Gastrocnemius medialis (tissue), 4 donors: Measurements from ENCODE around the gene DYNC2I2. TPM values are rescaled to one million over a fixed set of nuclear protein-coding genes. Genes with fewer than 3 reads are reported as not detected.

ENCODE experiments used
- ATAC-seq, 2 donors: fragments of 150-250 bp; one replicate each; pipeline ENCODE4 v1.9.1; 2016
- DNase-seq, 2 donors: peaks; one replicate each; pipeline ENCODE4 v3.0.0-alpha.2; 2019
- H3K27ac ChIP-seq, 4 donors: fragments of 200-600 bp; sonication (generic); 1 replicate in 1 of 4; 2 replicates in 3 of 4; pipeline ENCODE4 v1.5.1; 2016 to 2018; ENCODE audit warnings: mild to moderate bottlenecking in 2 of 4, moderate library complexity in 1 of 4
- H3K27me3 ChIP-seq, 3 donors: fragments of 200-600 bp; sonication (generic) in 2 of 3; 1 replicate in 1 of 3; 2 replicates in 2 of 3; pipeline versions ENCODE4 v1.5.1 to v1.6.0; 2016 to 2019; ENCODE audit warnings: mild to moderate bottlenecking in 1 of 3, moderate library complexity in 1 of 3
- H3K36me3 ChIP-seq, 2 donors: fragments of 200-600 bp; sonication (generic) in 1 of 2; one replicate each; pipeline ENCODE4 v1.5.1; 2017 to 2018
- H3K4me1 ChIP-seq, 2 donors: fragments of 200-600 bp; sonication (generic) in 1 of 2; one replicate each; pipeline ENCODE4 v1.5.1; 2016 to 2017; ENCODE audit warnings: mild to moderate bottlenecking in 2 of 2
- H3K4me3 ChIP-seq, 4 donors: fragments of 200-600 bp; sonication (generic) in 3 of 4; 1 replicate in 1 of 4; 2 replicates in 3 of 4; pipeline ENCODE4 v1.5.1; 2016 to 2019; ENCODE audit warnings: mild to moderate bottlenecking in 2 of 4
- H3K9me3 ChIP-seq, 3 donors: fragments of 200-600 bp; sonication (generic) in 2 of 3; 1 replicate in 1 of 3; 2 replicates in 2 of 3; pipeline ENCODE4 v1.5.1; 2016 to 2019
- POLR2A ChIP-seq, 2 donors: fragments of 450-650 bp; IDR thresholded peaks; one replicate each; pipeline ENCODE4 v1.6.1; 2017; ENCODE audit warnings: antibody characterized with exemption in 2 of 2, mild to moderate bottlenecking in 2 of 2, moderate library complexity in 2 of 2
- in situ Hi-C, 4 donors: fragments of 200-750 bp; cut with MboI; loops; one replicate each; pipeline versions ENCODE4 v1.15.0 to v1.8.0; 2017; ENCODE audit warnings: low sequenced_read_pairs in 4 of 4
- intact Hi-C: fragments of 100-400 bp; cut with DNase I; formaldehyde crosslinking; loops from one replicate; pipeline ENCODE4 v1.15.1; 2023; ENCODE audit warnings: low total_unique reads
- total RNA-seq, 4 donors: library from RNA; depleted of rRNA; stranded (reverse); fragments of >200 nt; gene quantifications; one replicate each; pipeline versions ENCODE4 v1.1.0 to v1.2.3, GENCODE V29; 2016
- TF ChIP-seq, protein P1 (sequence below), 5 experiments: fragments of 450-650 bp in 3 of 5; fragments of 200-600 bp in 2 of 5; sonication (generic) in 2 of 5; IDR thresholded peaks in 4 of 5; conservative IDR thresholded peaks in 1 of 5; 1 replicate in 4 of 5; 2 replicates in 1 of 5; pipeline ENCODE4 v1.5.1; 2016 to 2019; ENCODE audit warnings: antibody characterized with exemption in 5 of 5, mild to moderate bottlenecking in 3 of 5, moderate library complexity in 3 of 5

Gene DYNC2I2
- total RNA-seq, 4 donors from 2014 or later = 11.4 to 29.1 (median 21.1) TPM

DNA sequence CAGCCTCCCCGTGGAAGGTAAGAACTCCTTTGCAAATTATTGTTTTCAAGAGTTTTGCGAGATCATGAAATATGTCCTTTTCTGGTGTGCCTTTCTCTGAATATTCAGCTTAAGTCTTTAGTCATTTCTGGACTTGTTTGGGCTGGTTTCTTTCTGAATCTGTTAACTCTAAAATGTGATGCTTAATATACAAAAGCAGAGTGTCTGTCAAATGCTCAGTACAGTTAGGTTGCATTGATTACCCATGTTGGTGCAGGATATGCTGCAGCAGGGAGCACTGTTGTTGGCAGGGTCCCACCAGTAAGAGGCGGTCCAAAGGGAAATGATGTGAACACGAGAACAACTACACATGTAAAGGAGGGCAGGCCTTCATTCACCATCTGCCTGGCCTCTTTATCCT, 56.5 kb downstream of the DYNC2I2 start:
- no peaks in the 10 kb centered on the region for H3K4me1 ChIP-seq
- peaks cover 0 to 72% of the 10 kb centered on the region in 2 donors for H3K36me3 ChIP-seq
- ATAC-seq (no peak), DNase-seq (no peak)
- in situ Hi-C loops = no loop called here
- H3K4me3 ChIP-seq = no peak overlapping the region
- no peak overlapping the region for H3K27ac ChIP-seq
- H3K27me3 ChIP-seq = no peaks in the 10 kb centered on the region
- no peaks in the 10 kb centered on the region for H3K9me3 ChIP-seq
- TF ChIP-seq, protein P1, sequence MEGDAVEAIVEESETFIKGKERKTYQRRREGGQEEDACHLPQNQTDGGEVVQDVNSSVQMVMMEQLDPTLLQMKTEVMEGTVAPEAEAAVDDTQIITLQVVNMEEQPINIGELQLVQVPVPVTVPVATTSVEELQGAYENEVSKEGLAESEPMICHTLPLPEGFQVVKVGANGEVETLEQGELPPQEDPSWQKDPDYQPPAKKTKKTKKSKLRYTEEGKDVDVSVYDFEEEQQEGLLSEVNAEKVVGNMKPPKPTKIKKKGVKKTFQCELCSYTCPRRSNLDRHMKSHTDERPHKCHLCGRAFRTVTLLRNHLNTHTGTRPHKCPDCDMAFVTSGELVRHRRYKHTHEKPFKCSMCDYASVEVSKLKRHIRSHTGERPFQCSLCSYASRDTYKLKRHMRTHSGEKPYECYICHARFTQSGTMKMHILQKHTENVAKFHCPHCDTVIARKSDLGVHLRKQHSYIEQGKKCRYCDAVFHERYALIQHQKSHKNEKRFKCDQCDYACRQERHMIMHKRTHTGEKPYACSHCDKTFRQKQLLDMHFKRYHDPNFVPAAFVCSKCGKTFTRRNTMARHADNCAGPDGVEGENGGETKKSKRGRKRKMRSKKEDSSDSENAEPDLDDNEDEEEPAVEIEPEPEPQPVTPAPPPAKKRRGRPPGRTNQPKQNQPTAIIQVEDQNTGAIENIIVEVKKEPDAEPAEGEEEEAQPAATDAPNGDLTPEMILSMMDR (IDR thresholded peaks at IDR 0.05 in 4 of 5, conservative IDR thresholded peaks at IDR 0.05 in 1 of 5) = no peak
- TF ChIP-seq POLR2A (IDR thresholded peaks at IDR 0.05) = no peak
- intact Hi-C loops = no loop called here

DNA sequence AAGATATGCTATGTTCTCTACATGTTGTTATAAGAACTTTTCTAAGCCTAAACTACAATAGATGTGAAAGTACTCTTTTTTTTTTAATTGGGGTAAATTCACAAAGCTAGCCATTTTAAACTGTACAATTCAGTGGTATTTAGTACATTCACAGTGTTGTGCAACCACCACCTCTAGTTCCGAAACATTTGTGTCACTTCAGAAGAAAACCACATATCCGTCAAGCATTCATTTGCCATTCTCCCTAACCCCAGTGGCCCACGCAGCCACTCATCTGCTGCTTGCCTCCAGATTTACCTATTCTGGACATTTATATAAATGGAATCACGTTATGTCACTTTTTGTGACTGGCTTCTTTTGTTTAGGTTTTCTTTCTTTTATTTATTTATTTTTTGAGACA, 61.2 kb downstream of the DYNC2I2 start:
- Histone ChIP-seq H3K27me3 (no peaks in the 10 kb centered on the region), H3K36me3 (peaks cover 0 to 87% of the 10 kb centered on the region in 2 donors), H3K9me3 (no peaks in the 10 kb centered on the region), H3K27ac (no peak overlapping the region), H3K4me1 (no peaks in the 10 kb centered on the region), H3K4me3 (no peak overlapping the region)
- no peak for ATAC-seq
- in situ Hi-C loops = no loop called here
- TF ChIP-seq, protein P1 (IDR thresholded peaks at IDR 0.05 in 4 of 5, conservative IDR thresholded peaks at IDR 0.05 in 1 of 5) = no peak
- TF ChIP-seq POLR2A (IDR thresholded peaks at IDR 0.05) = no peak
- DNase-seq = no peak
- intact Hi-C loops = no loop called here

DNA sequence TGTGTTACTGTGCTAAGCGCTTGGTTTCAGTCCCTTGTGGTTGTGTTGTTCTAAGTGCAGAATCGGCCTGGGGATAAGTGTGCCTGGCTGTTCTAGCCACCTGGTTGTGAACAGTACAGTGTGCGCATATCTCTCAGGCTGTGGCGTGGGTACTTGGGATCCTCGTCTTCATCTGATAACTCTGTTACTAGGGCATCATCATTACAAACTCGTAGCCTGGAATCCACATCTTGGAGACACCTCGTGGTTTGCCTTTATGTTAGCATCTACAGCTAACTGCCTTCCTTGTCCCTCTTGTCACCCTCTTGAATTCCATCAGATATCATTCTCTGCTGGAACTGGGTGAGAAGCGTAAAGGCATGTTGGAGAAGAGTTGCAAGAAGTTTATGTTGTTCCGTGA, 62.8 kb downstream of the DYNC2I2 start:
- Histone ChIP-seq H3K9me3 (no peaks in the 10 kb centered on the region), H3K36me3 (peaks cover 0 to 86% of the 10 kb centered on the region in 2 donors), H3K27ac (no peak overlapping the region), H3K4me1 (no peaks in the 10 kb centered on the region), H3K4me3 (no peak overlapping the region), H3K27me3 (no peaks in the 10 kb centered on the region)
- DNase-seq (no peak), ATAC-seq (no peak)
- TF ChIP-seq, protein P1 (IDR thresholded peaks at IDR 0.05 in 4 of 5, conservative IDR thresholded peaks at IDR 0.05 in 1 of 5) = no peak
- no peak for TF ChIP-seq POLR2A (IDR thresholded peaks at IDR 0.05)
- intact Hi-C loops = no loop called here
- in situ Hi-C loops = no loop called here

DNA sequence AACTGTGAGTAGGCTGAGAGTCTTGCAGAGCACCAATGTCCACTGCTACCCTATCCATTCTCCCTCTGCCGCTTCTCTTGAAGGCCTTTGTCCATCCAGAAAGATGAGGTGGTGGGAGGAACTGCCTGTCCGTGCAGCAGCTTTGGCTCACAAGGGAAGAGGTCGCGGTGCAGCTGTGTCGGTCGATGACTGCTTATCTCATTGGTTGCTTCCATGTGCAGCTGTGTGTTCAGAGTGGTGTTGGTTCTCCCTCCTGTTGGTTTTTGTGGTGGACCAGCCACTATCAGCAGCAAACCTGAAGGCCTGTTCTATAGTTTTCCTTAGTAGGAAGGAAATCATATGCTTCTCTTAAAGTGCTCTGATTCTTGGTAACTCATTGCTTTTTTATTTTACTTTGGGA, 63.6 kb downstream of the DYNC2I2 start:
- intact Hi-C loops = no loop called here
- Histone ChIP-seq H3K27ac (no peak overlapping the region), H3K9me3 (no peaks in the 10 kb centered on the region), H3K4me1 (no peaks in the 10 kb centered on the region), H3K4me3 (no peak overlapping the region), H3K27me3 (no peaks in the 10 kb centered on the region), H3K36me3 (peaks cover 0 to 86% of the 10 kb centered on the region in 2 donors)
- DNase-seq = no peak
- TF ChIP-seq, protein P1 (IDR thresholded peaks at IDR 0.05 in 4 of 5, conservative IDR thresholded peaks at IDR 0.05 in 1 of 5) = no peak
- TF ChIP-seq POLR2A (IDR thresholded peaks at IDR 0.05) = no peak
- no peak for ATAC-seq
- in situ Hi-C loops = no loop called here

DNA sequence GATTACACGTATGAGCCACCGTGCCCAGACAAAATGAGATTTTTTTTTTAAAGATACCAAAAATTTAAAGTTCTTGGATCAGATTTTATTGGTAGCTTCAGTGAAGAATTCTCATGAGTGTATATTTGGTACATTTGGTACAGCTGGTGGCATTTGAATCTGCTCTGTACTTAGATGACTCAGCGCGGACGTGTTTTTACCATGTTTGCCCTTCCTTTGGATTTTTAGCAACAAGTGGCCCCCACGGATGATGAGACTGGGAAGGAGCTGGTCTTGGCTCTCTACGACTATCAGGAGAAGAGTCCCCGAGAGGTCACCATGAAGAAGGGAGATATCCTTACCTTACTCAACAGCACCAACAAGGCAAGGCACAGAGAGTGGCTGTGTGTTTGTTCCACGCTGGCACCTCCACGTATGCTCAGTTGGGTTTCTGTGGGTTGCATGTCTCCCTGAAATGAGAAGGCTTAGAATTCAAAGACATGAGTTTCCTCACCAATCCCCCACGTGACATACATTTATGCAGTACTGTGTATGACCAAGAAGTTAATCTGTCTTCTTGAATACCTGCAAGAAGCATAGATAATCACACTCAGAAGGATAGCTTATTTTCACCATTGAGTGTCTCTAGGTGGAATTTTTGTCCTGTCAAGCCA, 67.9 kb downstream of the DYNC2I2 start:
- Histone ChIP-seq H3K27me3 (no peaks in the 10 kb centered on the region), H3K9me3 (no peaks in the 10 kb centered on the region), H3K4me1 (no peaks in the 10 kb centered on the region), H3K36me3 (peaks cover 0 to 89% of the 10 kb centered on the region in 2 donors), H3K27ac (no peak overlapping the region), H3K4me3 (no peak overlapping the region)
- no peak for DNase-seq
- no peak for ATAC-seq
- intact Hi-C loops (no loop called here), in situ Hi-C loops (no loop called here)
- TF ChIP-seq, protein P1 (IDR thresholded peaks at IDR 0.05 in 4 of 5, conservative IDR thresholded peaks at IDR 0.05 in 1 of 5) = no peak
- no peak for TF ChIP-seq POLR2A (IDR thresholded peaks at IDR 0.05)
